HCT116 (cell line): ENCODE measurements around the gene STKLD1. TPM values are rescaled to one million over a fixed set of nuclear protein-coding genes. Genes with fewer than 3 reads are reported as not detected.

Source experiments
- ATAC-seq: fragments of 200-7000 bp; cut with Tn5 transposase; 2 replicates; pipeline ENCODE4 v1.9.1; 2020; ENCODE audit warnings: mild to moderate bottlenecking, moderate library complexity
- BruUV-seq: library from RNA; stranded (reverse); fragments of 400-500 nt; replicated peaks from 2 replicates; lab custom pipeline; 2021; lab: Mats Ljungman, UMichigan
- CTCF ChIA-PET: fragments of 300-600 bp; sonication (Branson Sonifier 250); formaldehyde crosslinking; loops from one replicate; lab custom pipeline; 2021; ENCODE audit warnings: antibody characterized with exemption; lab: Charles Lee
- POLR2A ChIA-PET: fragments of 300-600, 350-600 bp; sonication (Branson Sonifier 250); formaldehyde crosslinking; loops from one replicate; lab custom pipeline; 2021; ENCODE audit warnings: antibody characterized with exemption; lab: Charles Lee
- RAD21 ChIA-PET, 2 experiments: fragments of 300-600 bp; sonication (Branson Sonifier 250); formaldehyde crosslinking; loops; one replicate each; lab custom pipeline; 2023; ENCODE audit warnings: low total read pairs in 2 of 2; ENCODE audit not compliant: uncharacterized antibody in 2 of 2, unreplicated experiment in 2 of 2, low non-redundant PET in 1 of 2; lab: Charles Lee
- DNase-seq: peaks from one replicate; pipeline ENCODE4 v3.0.0-alpha.2; 2010; ENCODE audit warnings: low read depth, low spot score
- H2AFZ ChIP-seq: fragments of 200-600 bp; shearing (Covaris generic), sonication (generic); 2 replicates; pipeline ENCODE4 v1.6.1; 2017; ENCODE audit warnings: low read depth, mixed run types, mixed read lengths, antibody characterized with exemption, low read length; ENCODE audit not compliant: poor library complexity, severe bottlenecking
- H3K27ac ChIP-seq: 2 replicates; pipeline ENCODE4 v1.5.1; 2012; ENCODE audit warnings: low read depth, low read length
- H3K27me3 ChIP-seq: fragments of 200-600 bp; sonication (generic); 2 replicates; pipeline ENCODE4 v1.6.1; 2016; ENCODE audit warnings: mixed run types, low read length, mixed read lengths; ENCODE audit not compliant: insufficient read depth
- H3K36me3 ChIP-seq, 2 experiments: fragments of 200-500 bp in 1 of 2; fragments of 200-600 bp in 1 of 2; sonication (Bioruptor generic) in 1 of 2; sonication (generic) in 1 of 2; 2 replicates each; pipeline versions ENCODE4 v1.5.1 to v1.6.1; 2014 to 2016; ENCODE audit warnings: low read length in 2 of 2, inconsistent platforms in 1 of 2, mixed read lengths in 1 of 2, mixed run types in 1 of 2; ENCODE audit not compliant: insufficient read depth in 2 of 2, control insufficient read depth in 1 of 2
- H3K4me1 ChIP-seq, 2 experiments: fragments of 200-600 bp in 1 of 2; sonication (generic) in 1 of 2; 2 replicates each; pipeline versions ENCODE4 v1.5.1 to v1.6.1; 2012 to 2017; ENCODE audit warnings: low read length in 2 of 2, inconsistent platforms in 1 of 2, mild to moderate bottlenecking in 1 of 2, mixed read lengths in 1 of 2, mixed run types in 1 of 2, moderate library complexity in 1 of 2; ENCODE audit not compliant: insufficient read depth in 2 of 2, control insufficient read depth in 1 of 2
- H3K4me2 ChIP-seq: fragments of 200-600 bp; sonication (generic); 2 replicates; pipeline ENCODE4 v1.6.1; 2017; ENCODE audit warnings: mixed run types, low read length, mixed read lengths
- H3K4me3 ChIP-seq, 2 experiments: fragments of 200-600 bp in 1 of 2; sonication (generic) in 1 of 2; replicated peaks in 1 of 2; 2 replicates each; pipeline ENCODE4 v1.5.1; 2011 to 2016; ENCODE audit warnings: low read length in 2 of 2, control low read depth in 1 of 2, low read depth in 1 of 2, mild to moderate bottlenecking in 1 of 2, mixed read lengths in 1 of 2, mixed run types in 1 of 2
- H3K79me2 ChIP-seq: fragments of 200-600 bp; sonication (generic); 2 replicates; pipeline ENCODE4 v1.6.1; 2017; ENCODE audit warnings: mild to moderate bottlenecking, mixed run types, low read length, moderate library complexity, mixed read lengths; ENCODE audit not compliant: insufficient read depth
- H3K9ac ChIP-seq: fragments of 200-600 bp; sonication (generic); 2 replicates; pipeline ENCODE4 v1.6.1; 2016; ENCODE audit warnings: low read length, mixed read lengths
- H3K9me2 ChIP-seq: fragments of 200-600 bp; sonication (generic), shearing (Covaris generic); 2 replicates; pipeline ENCODE4 v1.6.1; 2017; ENCODE audit warnings: mixed run types, mild to moderate bottlenecking, moderate library complexity; ENCODE audit not compliant: insufficient read depth
- H3K9me3 ChIP-seq, 2 experiments: fragments of 200-500 bp in 1 of 2; fragments of 200-600 bp in 1 of 2; sonication (Bioruptor generic) in 1 of 2; sonication (generic) in 1 of 2; 2 replicates each; pipeline ENCODE4 v1.6.1; 2014 to 2017; ENCODE audit warnings: low read length in 2 of 2, mixed read lengths in 2 of 2, inconsistent platforms in 1 of 2, low read depth in 1 of 2, mild to moderate bottlenecking in 1 of 2, mixed run types in 1 of 2, moderate library complexity in 1 of 2; ENCODE audit not compliant: control insufficient read depth in 1 of 2, insufficient read depth in 1 of 2
- H4K20me1 ChIP-seq: fragments of 200-600 bp; sonication (generic), shearing (Covaris generic); 2 replicates; pipeline ENCODE4 v1.6.1; 2017; ENCODE audit warnings: mixed run types, mild to moderate bottlenecking, moderate library complexity; ENCODE audit not compliant: insufficient read depth
- CBX3 ChIP-seq: IDR thresholded peaks from 2 replicates; pipeline ENCODE4 v1.6.1; 2012; ENCODE audit warnings: low read depth
- CEBPB ChIP-seq: IDR thresholded peaks from 2 replicates; pipeline ENCODE4 v1.6.1; 2012; ENCODE audit warnings: low read depth
- EGR1 ChIP-seq: IDR thresholded peaks from 2 replicates; pipeline ENCODE4 v1.6.1; 2012; ENCODE audit warnings: low read depth
- ELF1 ChIP-seq: IDR thresholded peaks from 2 replicates; pipeline ENCODE4 v1.6.1; 2012; ENCODE audit warnings: low read depth, borderline replicate concordance
- EZH2 ChIP-seq: fragments of 200-600 bp; sonication (generic); IDR thresholded peaks from 2 replicates; pipeline ENCODE4 v1.6.1; 2017; ENCODE audit warnings: antibody characterized with exemption, mixed run types
- EZH2phosphoT487 ChIP-seq: fragments of 200-600 bp; IDR thresholded peaks from 2 replicates; pipeline ENCODE4 v1.6.1; 2018; ENCODE audit warnings: antibody characterized with exemption, borderline replicate concordance
- FOSL1 ChIP-seq: IDR thresholded peaks from 2 replicates; pipeline ENCODE4 v1.6.1; 2012; ENCODE audit warnings: low read depth
- JUND ChIP-seq: IDR thresholded peaks from 2 replicates; pipeline ENCODE4 v1.6.1; 2012
- POLR2A ChIP-seq: IDR thresholded peaks from 2 replicates; pipeline ENCODE4 v1.7.0; 2011; ENCODE audit warnings: borderline replicate concordance; ENCODE audit not compliant: insufficient read depth, insufficient read length; ENCODE audit errors: extremely low read depth
- POLR2AphosphoS5 ChIP-seq: IDR thresholded peaks from 2 replicates; pipeline ENCODE4 v1.6.1; 2011; ENCODE audit warnings: mild to moderate bottlenecking, low read depth, low read length, moderate library complexity
- RAD21 ChIP-seq: IDR thresholded peaks from 2 replicates; pipeline ENCODE4 v1.6.1; 2012; ENCODE audit warnings: low read depth, mild to moderate bottlenecking
- SIN3A ChIP-seq: IDR thresholded peaks from 2 replicates; pipeline ENCODE4 v1.6.1; 2012; ENCODE audit warnings: low read depth
- TCF7L2 ChIP-seq: IDR thresholded peaks from 2 replicates; pipeline ENCODE4 v1.7.0; 2011; ENCODE audit warnings: borderline replicate concordance, inconsistent platforms; ENCODE audit not compliant: insufficient read depth, insufficient read length; ENCODE audit errors: extremely low read depth
- YY1 ChIP-seq: IDR thresholded peaks from 2 replicates; pipeline ENCODE4 v1.6.1; 2011; ENCODE audit warnings: low read length, low read depth, moderate library complexity, mild to moderate bottlenecking; ENCODE audit not compliant: insufficient replicate concordance; ENCODE audit errors: extremely low read depth
- ZFX ChIP-seq: fragments of 450-650 bp; IDR thresholded peaks from 2 replicates; pipeline ENCODE4 v1.6.1; 2017
- ZNF274 ChIP-seq: fragments of 200-500 bp; sonication (Bioruptor generic); IDR thresholded peaks from 2 replicates; pipeline ENCODE4 v1.6.1; 2014; ENCODE audit warnings: mild to moderate bottlenecking, low read depth, low read length, inconsistent platforms
- intact Hi-C: fragments of 100-400 bp; cut with micrococcal nuclease; formaldehyde crosslinking; loops from 2 replicates; pipeline ENCODE4 v1.10.0; 2022
- total RNA-seq: library from RNA; stranded (reverse); gene quantifications from one replicate; pipeline ENCODE4 v1.2.1, GENCODE V29; 2021; ENCODE audit not compliant: unreplicated experiment
- TF ChIP-seq, protein P1 (sequence below): IDR thresholded peaks from 2 replicates; pipeline ENCODE4 v1.6.1; 2012
- TF ChIP-seq, protein P2 (sequence below): IDR thresholded peaks from 2 replicates; pipeline ENCODE4 v1.6.1; 2012; ENCODE audit warnings: low read depth

STKLD1 gene
- total RNA-seq, 1 experiment from 2014 or later, result 0.37 TPM

DNA sequence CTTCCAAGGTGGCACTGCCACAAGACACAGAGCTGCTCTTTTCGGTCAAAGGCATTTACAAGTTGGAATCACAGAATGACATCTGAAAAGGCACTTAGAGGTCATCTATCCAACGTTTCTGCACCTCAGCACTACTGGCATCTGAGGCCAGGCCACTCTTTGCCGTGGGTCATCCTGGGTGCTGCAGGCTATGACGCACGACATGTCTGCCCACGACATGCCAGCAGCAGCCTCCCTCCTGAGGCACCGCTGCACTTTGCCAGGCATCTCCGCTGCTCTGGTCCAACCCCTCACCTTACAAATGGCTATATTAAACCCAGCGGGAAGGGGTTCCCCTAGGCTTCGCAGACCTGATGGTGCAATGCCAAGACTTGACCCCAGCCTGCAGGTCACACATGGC lies 8.4 kb upstream of the STKLD1 start:
- H3K4me1 ChIP-seq, result no peaks in the 10 kb centered on the region; a peak in 1 of 4 replicates
- H3K27ac ChIP-seq, result no peak overlapping the region
- intact Hi-C loops, result no loop called here
- no peaks in the 10 kb centered on the region for H3K27me3 ChIP-seq
- H3K9me2 ChIP-seq, result no peaks in the 10 kb centered on the region
- RAD21 ChIA-PET, result no interaction called here
- no peak overlapping the region for H3K9ac ChIP-seq
- CTCF ChIA-PET, result no interaction called here
- H3K79me2 ChIP-seq, result peaks cover 77% of the 10 kb centered on the region
- POLR2A ChIA-PET, result no interaction called here
- peaks cover 34 to 58% of the 10 kb centered on the region in 2 experiments; a peak in 3 of 4 replicates for H3K36me3 ChIP-seq
- no peaks in the 10 kb centered on the region for H3K9me3 ChIP-seq
- no peak overlapping the region for H3K4me3 ChIP-seq
- no peak overlapping the region for H2AFZ ChIP-seq
- H3K4me2 ChIP-seq, result no peak overlapping the region
- ATAC-seq, result no peak
- BruUV-seq, result no TSS peak
- DNase-seq, result no peak
- TF ChIP-seq TCF7L2 (no peak), EZH2 (no peak), RAD21 (no peak), EZH2phosphoT487 (no peak), CEBPB (no peak), POLR2AphosphoS5 (no peak), JUND (no peak), ZFX (no peak), ZNF274 (no peak), FOSL1 (no peak), POLR2A (no peak), YY1 (no peak), ELF1 (no peak), CBX3 (no peak), SIN3A (no peak), EGR1 (no peak)
- TF ChIP-seq, protein P1, sequence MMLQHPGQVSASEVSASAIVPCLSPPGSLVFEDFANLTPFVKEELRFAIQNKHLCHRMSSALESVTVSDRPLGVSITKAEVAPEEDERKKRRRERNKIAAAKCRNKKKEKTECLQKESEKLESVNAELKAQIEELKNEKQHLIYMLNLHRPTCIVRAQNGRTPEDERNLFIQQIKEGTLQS, result no peak
- TF ChIP-seq, protein P2, sequence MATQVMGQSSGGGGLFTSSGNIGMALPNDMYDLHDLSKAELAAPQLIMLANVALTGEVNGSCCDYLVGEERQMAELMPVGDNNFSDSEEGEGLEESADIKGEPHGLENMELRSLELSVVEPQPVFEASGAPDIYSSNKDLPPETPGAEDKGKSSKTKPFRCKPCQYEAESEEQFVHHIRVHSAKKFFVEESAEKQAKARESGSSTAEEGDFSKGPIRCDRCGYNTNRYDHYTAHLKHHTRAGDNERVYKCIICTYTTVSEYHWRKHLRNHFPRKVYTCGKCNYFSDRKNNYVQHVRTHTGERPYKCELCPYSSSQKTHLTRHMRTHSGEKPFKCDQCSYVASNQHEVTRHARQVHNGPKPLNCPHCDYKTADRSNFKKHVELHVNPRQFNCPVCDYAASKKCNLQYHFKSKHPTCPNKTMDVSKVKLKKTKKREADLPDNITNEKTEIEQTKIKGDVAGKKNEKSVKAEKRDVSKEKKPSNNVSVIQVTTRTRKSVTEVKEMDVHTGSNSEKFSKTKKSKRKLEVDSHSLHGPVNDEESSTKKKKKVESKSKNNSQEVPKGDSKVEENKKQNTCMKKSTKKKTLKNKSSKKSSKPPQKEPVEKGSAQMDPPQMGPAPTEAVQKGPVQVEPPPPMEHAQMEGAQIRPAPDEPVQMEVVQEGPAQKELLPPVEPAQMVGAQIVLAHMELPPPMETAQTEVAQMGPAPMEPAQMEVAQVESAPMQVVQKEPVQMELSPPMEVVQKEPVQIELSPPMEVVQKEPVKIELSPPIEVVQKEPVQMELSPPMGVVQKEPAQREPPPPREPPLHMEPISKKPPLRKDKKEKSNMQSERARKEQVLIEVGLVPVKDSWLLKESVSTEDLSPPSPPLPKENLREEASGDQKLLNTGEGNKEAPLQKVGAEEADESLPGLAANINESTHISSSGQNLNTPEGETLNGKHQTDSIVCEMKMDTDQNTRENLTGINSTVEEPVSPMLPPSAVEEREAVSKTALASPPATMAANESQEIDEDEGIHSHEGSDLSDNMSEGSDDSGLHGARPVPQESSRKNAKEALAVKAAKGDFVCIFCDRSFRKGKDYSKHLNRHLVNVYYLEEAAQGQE, result no peak
- peaks cover 3% of the 10 kb centered on the region; the same call in 1 of the 2 replicates for H4K20me1 ChIP-seq
